Stimulated activated naive CD8-positive, alpha-beta T cell treated with anti-CD3 and anti-CD28 coated beads, Interleukin-15, Interleukin-2, amounts not matched to agents 100 U/mL and 50 U/mL, for 24 hours (primary cell): Measurements from ENCODE around the gene OSGEP.

ENCODE experiments used
- ATAC-seq: fragments of 150-1000 bp; cut with Tn5 transposase; one replicate; pipeline ENCODE4 v1.10.0; 2021
- DNase-seq: peaks from one replicate; pipeline ENCODE4 v3.0.0; 2021

OSGEP gene

GRCh38 chr14:20397511-20397910 lies 57.1 kb downstream of the OSGEP start:
- no peak for ATAC-seq
- no peak for DNase-seq
